ENCODE results near the gene LARP6. TPM values are rescaled to one million over a fixed set of nuclear protein-coding genes. Genes with fewer than 3 reads are reported as not detected.

LARP6 gene
- total and polyA plus RNA-seq, 3 donors from 2014 or later, result 49.6 to 105 (median 57.1) TPM

DNA sequence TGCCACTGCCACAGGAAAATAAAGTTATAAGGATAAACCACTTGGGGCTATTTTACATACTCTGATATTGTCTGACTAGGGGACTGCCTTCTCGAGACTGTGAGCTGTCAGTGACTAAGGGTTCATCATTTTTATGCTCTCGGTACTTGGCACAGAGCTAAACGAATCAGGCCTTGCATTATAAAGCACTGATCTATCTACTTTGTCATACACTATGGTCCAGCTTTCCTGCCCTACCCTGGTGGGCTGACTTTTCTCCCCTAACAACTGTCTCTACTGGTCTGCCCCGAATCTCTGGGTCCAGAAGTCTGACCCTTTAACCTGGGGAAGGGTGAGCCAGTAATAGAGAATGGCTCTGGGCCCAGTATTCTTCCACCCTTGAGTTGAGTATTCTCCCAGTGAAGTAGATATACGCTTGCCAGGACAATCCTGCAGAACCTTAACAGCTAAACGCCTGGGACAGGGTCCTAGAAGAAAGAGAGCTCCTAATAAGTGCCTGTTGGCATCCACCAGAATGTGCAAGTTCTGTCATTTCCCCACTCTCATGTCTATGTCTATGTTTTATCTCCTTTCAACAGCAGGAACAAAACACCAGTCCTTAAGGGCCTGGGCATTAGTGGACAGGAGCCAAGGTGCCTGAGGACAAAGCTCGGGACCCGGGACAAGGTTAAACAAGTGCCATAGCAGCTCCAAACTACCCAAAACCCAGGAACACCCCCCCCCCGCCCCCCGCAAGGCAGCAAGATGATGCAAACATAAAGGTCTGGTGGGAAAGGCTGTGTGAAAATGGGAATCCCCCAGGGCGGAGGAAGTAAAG is 1.2 kb downstream of the LARP6 start:
- Histone ChIP-seq H3K9me3 (no peaks in the 10 kb centered on the region), H3K27me3 (no peaks in the 10 kb centered on the region), H3K4me1 (peaks cover 12% of the 10 kb centered on the region), H3K4me3 (peak overlapping the region; percentile 71 to 74), H3K36me3 (ENCODE audit: low read depth, missing control alignments) (no peaks in the 10 kb centered on the region), H3K27ac (peak overlapping the region; percentile 73 to 92)
- TF ChIP-seq, protein P1, sequence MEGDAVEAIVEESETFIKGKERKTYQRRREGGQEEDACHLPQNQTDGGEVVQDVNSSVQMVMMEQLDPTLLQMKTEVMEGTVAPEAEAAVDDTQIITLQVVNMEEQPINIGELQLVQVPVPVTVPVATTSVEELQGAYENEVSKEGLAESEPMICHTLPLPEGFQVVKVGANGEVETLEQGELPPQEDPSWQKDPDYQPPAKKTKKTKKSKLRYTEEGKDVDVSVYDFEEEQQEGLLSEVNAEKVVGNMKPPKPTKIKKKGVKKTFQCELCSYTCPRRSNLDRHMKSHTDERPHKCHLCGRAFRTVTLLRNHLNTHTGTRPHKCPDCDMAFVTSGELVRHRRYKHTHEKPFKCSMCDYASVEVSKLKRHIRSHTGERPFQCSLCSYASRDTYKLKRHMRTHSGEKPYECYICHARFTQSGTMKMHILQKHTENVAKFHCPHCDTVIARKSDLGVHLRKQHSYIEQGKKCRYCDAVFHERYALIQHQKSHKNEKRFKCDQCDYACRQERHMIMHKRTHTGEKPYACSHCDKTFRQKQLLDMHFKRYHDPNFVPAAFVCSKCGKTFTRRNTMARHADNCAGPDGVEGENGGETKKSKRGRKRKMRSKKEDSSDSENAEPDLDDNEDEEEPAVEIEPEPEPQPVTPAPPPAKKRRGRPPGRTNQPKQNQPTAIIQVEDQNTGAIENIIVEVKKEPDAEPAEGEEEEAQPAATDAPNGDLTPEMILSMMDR (IDR thresholded peaks at IDR 0.05), result no peak
- no peak for TF ChIP-seq POLR2A (IDR thresholded peaks at IDR 0.05)
- intact Hi-C loops (cut with DNase I; ENCODE audit: low total_unique reads), result no loop called here
- DNase-seq, result no peak
- 17 to 40% methylated on average over 10 to 11 of the region's 11 CpGs for WGBS, 2 donors

DNA sequence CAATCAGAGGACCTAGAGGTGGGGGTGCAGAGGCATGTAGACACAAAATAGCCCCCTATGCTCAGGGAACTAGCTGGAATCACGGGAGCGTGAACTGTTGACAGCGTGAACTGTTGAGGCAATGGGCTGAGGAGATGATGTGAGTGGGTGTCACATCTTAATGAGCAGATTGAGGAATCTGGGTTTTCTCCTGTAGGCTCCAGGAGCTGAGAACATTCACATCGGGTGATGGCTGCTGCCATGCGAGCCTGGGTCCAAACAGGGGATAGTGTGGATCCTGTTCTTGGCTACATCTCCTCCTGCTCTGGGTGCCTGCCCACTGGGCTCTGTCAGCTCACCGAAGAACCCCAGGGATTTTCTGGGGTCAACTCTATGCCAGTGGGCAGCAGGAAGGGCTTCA is 2.1 kb downstream of the LARP6 start:
- Histone ChIP-seq H3K27ac (peak overlapping the region in 1 of 2 donors; percentile 92), H3K4me1 (peaks cover 12% of the 10 kb centered on the region), H3K4me3 (no peak overlapping the region), H3K27me3 (no peaks in the 10 kb centered on the region), H3K9me3 (no peaks in the 10 kb centered on the region), H3K36me3 (ENCODE audit: low read depth, missing control alignments) (no peaks in the 10 kb centered on the region)
- intact Hi-C loops (cut with DNase I; ENCODE audit: low total_unique reads), result no loop called here
- TF ChIP-seq, protein P1 (IDR thresholded peaks at IDR 0.05), result no peak
- no peak for TF ChIP-seq POLR2A (IDR thresholded peaks at IDR 0.05)
- WGBS, 2 donors, result 89 to 90% methylated on average over 6 of the region's 6 CpGs
- DNase-seq, result no peak

DNA sequence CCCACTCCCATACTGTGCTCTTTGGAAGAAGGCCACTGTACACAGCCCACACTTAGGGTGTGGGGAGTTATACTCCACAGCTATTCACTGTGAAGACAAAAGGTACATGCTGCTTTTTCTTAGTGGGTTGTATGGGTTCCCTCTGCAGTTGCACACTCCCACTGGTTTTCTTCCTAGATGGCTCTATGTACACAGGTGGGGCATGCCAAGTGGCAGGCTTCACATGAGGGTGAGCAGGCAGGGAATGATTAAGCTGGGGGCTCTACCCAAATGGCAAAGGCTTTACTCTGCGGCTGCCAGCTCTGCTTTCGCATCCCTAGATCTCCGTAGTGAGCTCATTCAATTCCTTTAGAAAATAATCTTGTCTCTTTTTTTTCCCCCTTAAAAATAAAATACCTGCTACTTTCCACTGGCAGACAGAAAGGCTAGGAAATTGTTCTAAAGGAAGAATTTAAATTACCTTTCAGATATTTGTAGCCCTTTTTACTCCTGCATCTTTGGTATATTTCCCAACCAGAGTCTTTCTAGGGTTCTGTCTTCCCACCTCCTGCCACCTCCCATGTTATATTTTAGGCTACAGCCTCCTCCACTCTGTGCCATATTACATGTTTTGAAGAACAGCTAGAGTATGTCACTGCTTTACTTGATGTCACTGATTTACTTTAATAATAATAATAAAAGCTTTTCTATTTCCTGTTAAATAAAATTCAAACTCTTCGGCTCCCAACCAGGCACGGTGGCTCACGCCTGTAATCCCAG is 8.2 kb downstream of the LARP6 start:
- TF ChIP-seq, protein P1 (IDR thresholded peaks at IDR 0.05), result no peak
- TF ChIP-seq POLR2A (IDR thresholded peaks at IDR 0.05), result no peak
- H3K27me3 ChIP-seq, result no peaks in the 10 kb centered on the region
- intact Hi-C loops (cut with DNase I; ENCODE audit: low total_unique reads), result no loop called here
- no peaks in the 10 kb centered on the region for H3K4me1 ChIP-seq
- 95 to 99% methylated on average over 6 of the region's 6 CpGs for WGBS, 2 donors
- no peak for DNase-seq
- H3K36me3 ChIP-seq (ENCODE audit: low read depth, missing control alignments), result no peaks in the 10 kb centered on the region
- H3K4me3 ChIP-seq, result no peak overlapping the region
- no peaks in the 10 kb centered on the region for H3K9me3 ChIP-seq
- H3K27ac ChIP-seq, result no peak overlapping the region

DNA sequence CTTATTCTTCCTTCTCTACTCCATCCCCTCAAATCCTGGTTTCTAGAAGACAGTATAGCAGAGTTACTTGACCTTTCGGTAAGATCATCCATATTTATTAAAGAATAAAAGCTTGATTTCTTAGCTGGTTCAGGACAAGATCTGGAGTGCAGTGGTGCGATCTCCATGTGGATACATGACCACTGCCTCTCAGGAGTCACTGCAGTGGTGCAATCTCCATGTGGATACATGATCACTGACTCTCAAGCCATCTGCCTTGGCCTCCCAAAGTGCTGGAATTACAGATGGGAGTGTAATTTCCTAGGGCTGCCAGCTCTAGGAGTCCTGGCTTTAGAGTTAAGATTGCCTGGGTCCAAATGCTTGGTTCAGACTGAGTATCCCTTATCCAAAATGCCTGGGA is 16.5 kb downstream of the LARP6 start:
- Histone ChIP-seq H3K4me1 (peaks cover 28% of the 10 kb centered on the region), H3K9me3 (no peaks in the 10 kb centered on the region), H3K36me3 (ENCODE audit: low read depth, missing control alignments) (no peaks in the 10 kb centered on the region), H3K4me3 (no peak overlapping the region), H3K27me3 (no peaks in the 10 kb centered on the region), H3K27ac (no peak overlapping the region)
- 86 to 99% methylated on average over 1 to 2 of the region's 2 CpGs for WGBS, 2 donors
- intact Hi-C loops (cut with DNase I; ENCODE audit: low total_unique reads), result no loop called here
- DNase-seq, result no peak
- TF ChIP-seq, protein P1 (IDR thresholded peaks at IDR 0.05), result no peak
- no peak for TF ChIP-seq POLR2A (IDR thresholded peaks at IDR 0.05)

Measured in testis (tissue), 3 donors.